ENCODE measurements around the gene SUGP2.

GRCh38 chr19:18951721-18952281 is 81.5 kb downstream of the SUGP2 start:
- no peak for TF ChIP-seq HDGF (IDR thresholded peaks at IDR 0.05; ENCODE audit: borderline replicate concordance)
- TF ChIP-seq SUZ12 (IDR thresholded peaks at IDR 0.05): no peak
- TF ChIP-seq LEF1 (IDR thresholded peaks at IDR 0.05; ENCODE audit: borderline replicate concordance): no peak
- no peak for TF ChIP-seq SP1 (IDR thresholded peaks at IDR 0.05)
- TF ChIP-seq ZNF384 (IDR thresholded peaks at IDR 0.05): 0 out of 2 replicates have a peak, but pooled peaks have one; percentile 19
- TF ChIP-seq FOXM1 (IDR thresholded peaks at IDR 0.05; ENCODE audit: borderline replicate concordance): no peak
- TF ChIP-seq ARNT (IDR thresholded peaks at IDR 0.05): no peak
- no peak for TF ChIP-seq FOXK2 (IDR thresholded peaks at IDR 0.05)
- no peak for TF ChIP-seq BHLHE40 (IDR thresholded peaks at IDR 0.05; ENCODE audit: borderline replicate concordance)
